ENCODE measurements around the gene KLF13. TPM values are rescaled to one million over a fixed set of nuclear protein-coding genes. Genes with fewer than 3 reads are reported as not detected.

Gene KLF13
- polyA plus RNA-seq, 1 donor (not counting 4 experiments of a cell fraction or from before 2014, with no cell fraction given), result 66.7 TPM

DNA sequence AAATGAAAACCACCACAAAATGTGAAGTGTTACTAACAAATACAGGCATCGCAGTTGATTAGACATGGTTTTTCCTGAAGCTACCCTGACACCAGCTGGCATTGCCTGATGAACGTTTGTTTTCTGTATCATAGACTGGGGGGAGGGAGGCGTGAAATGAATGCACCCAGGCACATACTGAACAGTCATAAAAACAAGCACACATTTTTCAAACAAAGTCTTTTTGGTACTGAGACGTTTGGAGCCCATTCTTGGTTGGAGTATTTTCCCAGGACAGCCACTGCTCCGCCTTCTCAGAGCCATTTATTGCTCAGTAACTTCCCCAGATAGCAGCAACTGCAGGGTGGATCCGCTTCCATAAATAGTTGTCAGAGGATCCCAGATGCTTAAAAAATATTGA is 52.4 kb downstream of the KLF13 start:
- dilution Hi-C loops (cut with MboI; ENCODE audit: extremely low pct_ligation_motif_present, low sequenced_read_pairs), result no loop called here
- peaks cover 6% of the 10 kb centered on the region for H3K4me1 ChIP-seq (ENCODE audit: control insufficient read depth, extremely low read depth, insufficient read depth, low read length)
- H3K79me2 ChIP-seq (ENCODE audit: control insufficient read depth, insufficient read depth, low read length), result peaks cover 18% of the 10 kb centered on the region
- FAIRE-seq (no peak), DNase-seq (ENCODE audit: low read depth, low spot score) (no peak)
- no peak overlapping the region for H3K27ac ChIP-seq (ENCODE audit: control insufficient read depth, insufficient read depth, low read length)
- no peak overlapping the region for H2AFZ ChIP-seq (ENCODE audit: control insufficient read depth, low read length)
- H3K9me3 ChIP-seq (ENCODE audit: control insufficient read depth, low read depth, low read length), result no peaks in the 10 kb centered on the region
- TF ChIP-seq, protein P1, sequence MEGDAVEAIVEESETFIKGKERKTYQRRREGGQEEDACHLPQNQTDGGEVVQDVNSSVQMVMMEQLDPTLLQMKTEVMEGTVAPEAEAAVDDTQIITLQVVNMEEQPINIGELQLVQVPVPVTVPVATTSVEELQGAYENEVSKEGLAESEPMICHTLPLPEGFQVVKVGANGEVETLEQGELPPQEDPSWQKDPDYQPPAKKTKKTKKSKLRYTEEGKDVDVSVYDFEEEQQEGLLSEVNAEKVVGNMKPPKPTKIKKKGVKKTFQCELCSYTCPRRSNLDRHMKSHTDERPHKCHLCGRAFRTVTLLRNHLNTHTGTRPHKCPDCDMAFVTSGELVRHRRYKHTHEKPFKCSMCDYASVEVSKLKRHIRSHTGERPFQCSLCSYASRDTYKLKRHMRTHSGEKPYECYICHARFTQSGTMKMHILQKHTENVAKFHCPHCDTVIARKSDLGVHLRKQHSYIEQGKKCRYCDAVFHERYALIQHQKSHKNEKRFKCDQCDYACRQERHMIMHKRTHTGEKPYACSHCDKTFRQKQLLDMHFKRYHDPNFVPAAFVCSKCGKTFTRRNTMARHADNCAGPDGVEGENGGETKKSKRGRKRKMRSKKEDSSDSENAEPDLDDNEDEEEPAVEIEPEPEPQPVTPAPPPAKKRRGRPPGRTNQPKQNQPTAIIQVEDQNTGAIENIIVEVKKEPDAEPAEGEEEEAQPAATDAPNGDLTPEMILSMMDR (optimal IDR thresholded peaks at IDR 0.05 in 1 of 3, IDR thresholded peaks at IDR 0.05 in 1 of 3, conservative IDR thresholded peaks at IDR 0.05 in 1 of 3; ENCODE audit: extremely low read depth in 1 of 3, insufficient read depth in 2 of 3, low read length in 3 of 3), result no peak
- TF ChIP-seq EZH2 (IDR thresholded peaks at IDR 0.05; ENCODE audit: low read length), result no peak
- H3K4me2 ChIP-seq (ENCODE audit: control insufficient read depth, extremely low read depth, insufficient read depth, low read depth, low read length), result no peak overlapping the region
- no peak overlapping the region for H3K9ac ChIP-seq (ENCODE audit: control insufficient read depth, extremely low read depth, insufficient read depth, low read length)
- H3K27me3 ChIP-seq (ENCODE audit: control insufficient read depth, extremely low read depth, insufficient read depth, low read length), result no peaks in the 10 kb centered on the region
- peaks cover 2% of the 10 kb centered on the region for H3K9me1 ChIP-seq (ENCODE audit: control insufficient read depth, extremely low read depth, insufficient read depth, low read length)
- H3K36me3 ChIP-seq (ENCODE audit: control insufficient read depth in 2 of 2, extremely low read depth in 1 of 2, insufficient read depth in 2 of 2, low read length in 2 of 2), result peaks cover 13 to 18% of the 10 kb centered on the region in 2 experiments
- peaks cover 2% of the 10 kb centered on the region for H4K20me1 ChIP-seq (ENCODE audit: control insufficient read depth, extremely low read depth, insufficient read depth, low read length)
- no peak overlapping the region for H3K4me3 ChIP-seq (ENCODE audit: control insufficient read depth in 2 of 3, extremely low read depth in 1 of 3, insufficient read depth in 2 of 3, low read depth in 1 of 3, low read length in 3 of 3)

DNA sequence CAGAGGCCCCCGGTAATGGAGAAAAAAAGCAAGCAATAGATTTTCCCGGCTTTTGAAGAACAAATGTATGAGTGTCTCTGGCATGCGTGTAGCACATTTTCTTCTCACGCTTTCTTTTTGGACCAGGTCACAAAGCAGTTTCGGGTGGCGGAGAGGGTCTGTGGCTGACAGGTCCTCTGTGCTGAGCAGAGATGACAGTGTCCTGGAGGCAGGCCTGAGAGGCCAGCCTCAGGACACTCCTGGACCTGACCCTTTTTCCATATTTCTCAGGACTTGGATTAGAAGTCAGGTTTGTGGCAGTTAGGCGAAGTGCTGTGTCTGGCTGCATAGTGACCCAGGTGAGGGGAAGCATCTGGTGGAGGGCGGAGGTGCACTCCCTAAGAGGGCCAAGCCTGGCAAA is 52.9 kb downstream of the KLF13 start:
- dilution Hi-C loops (cut with MboI; ENCODE audit: extremely low pct_ligation_motif_present, low sequenced_read_pairs), result no loop called here
- DNase-seq (ENCODE audit: low read depth, low spot score), result no peak
- Histone ChIP-seq H3K9me1 (ENCODE audit: control insufficient read depth, extremely low read depth, insufficient read depth, low read length) (no peaks in the 10 kb centered on the region), H3K79me2 (ENCODE audit: control insufficient read depth, insufficient read depth, low read length) (peaks cover 17% of the 10 kb centered on the region), H3K27me3 (ENCODE audit: control insufficient read depth, extremely low read depth, insufficient read depth, low read length) (no peaks in the 10 kb centered on the region), H3K4me1 (ENCODE audit: control insufficient read depth, extremely low read depth, insufficient read depth, low read length) (peaks cover 6% of the 10 kb centered on the region), H3K27ac (ENCODE audit: control insufficient read depth, insufficient read depth, low read length) (no peak overlapping the region), H4K20me1 (ENCODE audit: control insufficient read depth, extremely low read depth, insufficient read depth, low read length) (no peaks in the 10 kb centered on the region), H3K4me2 (ENCODE audit: control insufficient read depth, extremely low read depth, insufficient read depth, low read depth, low read length) (no peak overlapping the region), H2AFZ (ENCODE audit: control insufficient read depth, low read length) (no peak overlapping the region), H3K4me3 (ENCODE audit: control insufficient read depth in 2 of 3, extremely low read depth in 1 of 3, insufficient read depth in 2 of 3, low read depth in 1 of 3, low read length in 3 of 3) (no peak overlapping the region), H3K9me3 (ENCODE audit: control insufficient read depth, low read depth, low read length) (no peaks in the 10 kb centered on the region), H3K36me3 (ENCODE audit: control insufficient read depth in 2 of 2, extremely low read depth in 1 of 2, insufficient read depth in 2 of 2, low read length in 2 of 2) (peaks cover 12 to 18% of the 10 kb centered on the region in 2 experiments), H3K9ac (ENCODE audit: control insufficient read depth, extremely low read depth, insufficient read depth, low read length) (no peak overlapping the region)
- FAIRE-seq, result no peak
- TF ChIP-seq, protein P1 (optimal IDR thresholded peaks at IDR 0.05 in 1 of 3, IDR thresholded peaks at IDR 0.05 in 1 of 3, conservative IDR thresholded peaks at IDR 0.05 in 1 of 3; ENCODE audit: extremely low read depth in 1 of 3, insufficient read depth in 2 of 3, low read length in 3 of 3), result no peak
- TF ChIP-seq EZH2 (IDR thresholded peaks at IDR 0.05; ENCODE audit: low read length), result no peak
